Smooth muscle cell of trachea (primary cell): ENCODE results near the gene ADGRG1. TPM values are rescaled to one million over a fixed set of nuclear protein-coding genes. Genes with fewer than 3 reads are reported as not detected.

Source experiments
- total RNA-seq: library from RNA; depleted of rRNA; stranded (reverse); fragments of >200 nt; gene quantifications from 2 replicates; pipeline ENCODE4 v1.2.1, GENCODE V29; 2014

Gene ADGRG1
- total RNA-seq, result 2.8 and 6.0 TPM in 2 replicates

GRCh38 chr16:57628008-57628781, at the start of gene ADGRG1:
Gene ADGRG1, plus strand, starts transcription at chr16:57628630. Its CDS starts 21,658 bp downstream, at chr16:57650288.

GRCh38 chr16:57668263-57668571, 39.8 kb downstream of the ADGRG1 start, which contains the start of gene ADGRG3:
Gene ADGRG3, plus strand, starts transcription at chr16:57668306. Its CDS starts 42 bp downstream, at chr16:57668348.

GRCh38 chr16:57694725-57695679, 66.6 kb downstream of the ADGRG1 start, which contains the start of gene DRC7:
Gene DRC7, plus strand, starts transcription at chr16:57694806. Its CDS starts 3,144 bp downstream, at chr16:57697950.

Other genes with a start within 250 kb of the ADGRG1 start
- not detected in 2 replicates for gene CCL17, start 223.9 kb upstream of the ADGRG1 start, total RNA-seq
- gene CIAPIN1, start 181.2 kb upstream of the ADGRG1 start, total RNA-seq, result 40.1 and 41.5 TPM in 2 replicates
- gene COQ9, start 181.2 kb upstream of the ADGRG1 start, total RNA-seq, result 43.5 and 48.9 TPM in 2 replicates
- 126 and 146 TPM in 2 replicates for gene POLR2C, start 166.0 kb upstream of the ADGRG1 start, total RNA-seq
- gene DOK4, start 142.1 kb upstream of the ADGRG1 start, total RNA-seq, result 22.3 and 35.9 TPM in 2 replicates
- gene CCDC102A, start 92.1 kb upstream of the ADGRG1 start, total RNA-seq, result 15.1 and 31.8 TPM in 2 replicates
- not detected in 2 replicates for gene ADGRG5, start 86.0 kb upstream of the ADGRG1 start, total RNA-seq
- not detected in 2 replicates for gene ADGRG3, start 39.7 kb downstream of the ADGRG1 start, total RNA-seq
- gene DRC7, start 66.2 kb downstream of the ADGRG1 start, total RNA-seq, result not detected in 2 replicates
- 22.4 and 28.0 TPM in 2 replicates for gene KATNB1, start 107.1 kb downstream of the ADGRG1 start, total RNA-seq
- 30.4 and 38.0 TPM in 2 replicates for gene KIFC3, start 173.9 kb downstream of the ADGRG1 start, total RNA-seq